DMS 273 (cell line): ENCODE results near the gene KLF7.

Source experiments
- DNase-seq: peaks from one replicate; lab custom pipeline; 2025; ENCODE audit not compliant: unreplicated experiment; lab: John Stamatoyannopoulos, UW

The KLF7 gene

DNA sequence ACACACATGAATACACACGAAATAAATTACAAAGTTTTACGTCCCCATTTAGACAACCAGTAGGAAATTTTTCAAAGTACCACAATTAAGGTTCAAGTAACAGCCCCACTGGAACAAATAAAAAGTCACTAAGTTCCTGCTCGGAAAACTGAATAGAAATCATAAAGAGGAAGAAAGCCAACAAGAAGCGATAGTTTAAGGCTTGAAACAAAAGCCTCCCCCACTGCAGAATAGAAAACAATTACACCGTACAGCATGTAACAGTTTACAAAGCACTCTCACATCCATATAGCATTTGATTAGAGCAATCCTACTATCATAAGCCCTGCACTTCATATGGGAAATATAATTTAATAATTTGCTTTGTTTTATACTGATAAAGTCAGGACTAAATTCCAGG lies 15.5 kb downstream of the KLF7 start:
- DNase-seq = no peak

DNA sequence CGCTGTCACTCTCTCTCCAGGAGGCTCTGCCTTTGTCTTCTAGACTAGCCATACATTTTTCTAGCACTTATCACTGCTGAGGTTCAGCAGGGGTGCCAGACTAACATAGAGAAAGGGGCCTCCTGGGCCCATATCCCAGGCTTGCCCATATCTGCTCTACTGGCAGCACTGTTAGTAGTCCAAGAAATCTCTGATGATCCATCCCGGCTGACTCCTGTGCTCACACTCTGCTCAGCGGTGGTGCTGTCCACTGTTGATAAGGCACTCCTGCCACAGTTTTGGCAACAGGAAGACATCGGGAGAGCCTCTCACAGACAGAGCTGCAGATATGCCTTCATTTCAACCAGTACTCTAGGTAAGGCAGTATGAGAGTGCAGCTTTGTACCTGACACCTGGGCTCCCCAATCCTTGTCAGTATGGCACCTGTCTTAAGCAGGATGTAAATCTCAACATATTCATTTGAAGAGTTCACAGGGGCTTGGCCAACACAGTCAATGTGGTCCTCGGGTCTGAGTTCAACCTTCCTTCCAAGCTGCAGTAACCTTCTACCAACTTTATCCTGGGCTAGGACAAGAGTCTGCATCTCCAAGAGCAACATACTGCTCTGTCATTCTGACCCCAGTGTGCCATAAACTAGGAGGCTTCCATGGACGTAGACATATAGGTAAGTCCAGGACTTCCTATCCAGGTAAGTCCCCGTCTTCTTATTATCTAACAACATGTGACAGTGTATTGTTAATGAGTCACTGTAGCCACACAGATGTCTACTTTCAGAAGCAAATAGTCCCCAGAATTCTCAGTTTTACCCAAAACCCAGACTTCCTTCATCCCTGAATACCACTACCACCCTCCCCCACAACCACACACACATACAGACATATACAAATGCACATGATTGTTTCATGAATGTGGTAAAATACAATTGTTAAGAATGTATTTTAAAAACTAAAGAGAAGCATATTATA lies 16.2 kb downstream of the KLF7 start:
- DNase-seq = no peak

DNA sequence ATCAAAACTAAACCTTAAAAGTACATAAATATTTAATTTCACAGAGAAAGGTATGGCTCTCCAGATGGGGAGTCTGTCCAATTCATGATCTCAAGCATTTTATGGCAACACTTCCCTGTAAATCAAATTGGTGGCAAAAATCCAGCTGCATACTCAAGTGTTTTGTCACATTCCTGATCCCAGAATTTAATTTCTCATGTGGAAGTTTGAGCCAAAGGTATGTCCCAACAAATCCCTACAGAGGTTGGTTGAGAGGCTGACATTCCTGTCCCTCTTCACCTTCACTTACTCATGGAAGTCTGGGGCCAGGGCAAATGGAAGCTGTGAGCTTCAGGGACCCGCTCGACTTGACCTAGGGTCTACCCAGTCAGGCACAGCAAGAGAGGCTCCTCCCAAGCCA lies 17.7 kb downstream of the KLF7 start:
- DNase-seq = peak; percentile 55

DNA sequence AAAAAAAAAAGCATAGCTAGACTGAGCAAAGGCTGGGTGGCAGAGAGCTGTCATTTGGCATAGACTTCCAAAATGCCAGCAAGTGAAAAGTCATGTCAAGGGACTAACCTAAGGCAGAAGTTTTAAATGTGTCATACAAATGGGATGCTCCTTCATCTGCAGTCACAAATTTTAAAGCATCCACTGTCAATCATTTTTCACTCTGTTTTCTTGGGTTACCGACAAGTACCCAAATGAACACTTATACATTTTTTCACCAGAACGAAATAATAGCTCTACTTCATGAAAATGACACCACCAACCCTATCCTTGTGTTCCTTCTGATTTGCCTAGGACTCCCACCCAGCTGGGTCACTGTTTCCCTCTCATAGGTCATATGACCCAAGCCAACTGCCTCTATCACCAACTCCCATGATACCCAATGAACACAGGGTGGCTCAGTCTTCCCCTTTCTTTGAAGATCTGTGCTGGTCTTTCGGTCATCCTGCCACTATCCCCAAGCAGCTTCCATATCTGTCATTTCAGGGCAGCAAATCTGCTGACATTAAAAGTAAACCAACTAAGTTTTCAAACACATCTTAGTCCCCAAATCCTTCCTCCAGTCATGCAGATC lies 21.5 kb downstream of the KLF7 start:
- DNase-seq = no peak

DNA sequence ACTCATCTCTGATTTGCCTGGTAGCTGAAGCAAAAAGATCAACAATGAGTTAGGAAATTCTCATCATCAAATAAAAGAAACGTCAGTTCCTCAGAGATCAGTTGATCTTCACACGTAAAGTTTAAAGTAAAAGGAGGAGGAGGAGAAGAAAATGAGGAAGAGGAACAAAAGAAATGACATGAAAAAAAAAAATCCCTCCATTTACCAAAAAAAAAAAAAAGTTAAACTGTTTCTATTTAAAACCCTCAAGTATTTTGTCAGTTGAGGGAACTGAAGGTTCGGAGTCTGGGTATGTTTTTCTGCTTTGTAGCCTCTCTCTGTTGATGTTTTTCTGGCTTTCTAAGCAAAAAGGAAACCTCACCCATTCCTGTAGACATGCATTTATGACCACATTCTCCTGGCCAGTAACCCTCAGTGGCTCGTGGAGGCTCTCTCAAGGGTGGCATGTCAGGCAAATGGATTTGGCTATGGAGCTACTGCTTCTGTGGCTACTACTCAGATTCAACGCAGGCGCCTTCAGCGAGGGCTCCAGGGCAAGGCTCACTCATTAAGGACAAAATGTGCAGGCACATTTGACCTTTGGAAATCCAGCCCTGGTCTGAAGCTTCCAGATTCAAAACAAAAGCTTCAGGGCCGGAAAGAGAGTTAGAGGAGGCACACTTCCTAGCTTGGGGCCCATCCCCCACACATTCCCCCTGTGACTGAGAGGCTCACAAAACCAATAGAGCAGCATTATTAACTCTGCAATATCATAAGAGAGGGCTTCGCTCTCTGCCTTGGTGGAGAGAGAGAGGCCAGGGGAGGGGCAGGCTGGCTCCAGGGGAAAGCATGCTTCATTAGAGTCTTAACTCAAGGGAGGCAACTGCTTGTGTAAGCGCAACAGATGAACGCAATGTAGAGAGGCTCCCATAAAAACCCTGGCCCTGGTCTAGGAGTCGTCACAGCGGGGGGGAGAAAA lies 22.3 kb downstream of the KLF7 start:
- DNase-seq = no peak

DNA sequence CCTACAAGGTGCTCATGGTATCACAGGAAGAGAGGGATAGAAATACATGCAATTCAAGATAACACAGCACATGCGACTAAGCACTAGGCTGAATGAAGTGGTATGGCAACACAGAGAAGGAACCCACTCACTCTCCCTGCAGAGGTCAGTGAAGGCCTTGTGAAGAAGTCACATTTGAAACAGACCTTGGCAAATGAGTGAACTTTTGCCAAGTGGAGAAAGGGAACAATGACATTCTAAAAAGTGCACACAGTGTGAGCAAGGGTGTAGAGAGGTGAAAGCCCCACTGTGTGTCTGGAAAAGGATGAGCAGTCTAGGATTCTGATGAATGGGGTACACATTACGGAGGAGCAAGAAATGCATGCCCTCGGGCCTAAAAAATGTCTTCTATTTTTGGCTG lies 23.3 kb downstream of the KLF7 start:
- peak; percentile 41 for DNase-seq

DNA sequence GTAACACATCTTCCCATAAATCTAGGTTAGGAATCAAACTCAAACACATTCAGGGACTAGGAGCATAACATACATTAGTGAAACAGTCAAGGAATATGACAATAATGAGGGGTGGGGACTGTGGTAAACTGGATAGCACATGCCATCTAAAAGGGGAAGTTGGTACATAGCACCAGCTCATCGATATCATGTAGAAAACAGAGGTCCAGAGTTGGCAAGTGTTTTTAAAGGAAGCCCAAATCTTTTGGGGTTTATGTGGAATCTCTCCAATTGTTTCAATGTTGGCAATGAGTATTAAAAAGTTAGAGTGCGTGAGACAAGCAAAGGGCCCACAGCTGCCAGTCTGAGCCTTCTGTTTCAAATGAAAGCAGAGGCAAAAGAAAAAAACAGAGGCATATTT lies 24.4 kb downstream of the KLF7 start:
- DNase-seq = no peak

DNA sequence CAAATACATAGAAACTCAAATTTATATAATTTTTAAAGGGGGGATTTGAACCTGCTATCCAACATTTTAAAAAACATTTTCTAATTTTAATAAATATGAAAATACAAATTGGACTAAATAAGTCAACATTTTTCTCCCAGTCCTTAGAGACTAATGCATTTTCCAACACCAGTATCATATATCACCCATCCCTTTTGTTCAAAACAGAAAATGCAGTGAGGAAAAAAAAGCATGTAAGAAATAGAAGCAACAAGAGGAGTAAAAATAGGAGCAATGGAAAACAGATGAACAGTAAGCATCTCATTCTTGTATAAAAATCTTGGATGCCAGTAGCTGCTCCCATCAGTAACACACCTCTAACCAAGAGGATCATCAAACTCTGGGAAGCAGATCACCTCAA lies 25.5 kb downstream of the KLF7 start:
- DNase-seq = no peak

DNA sequence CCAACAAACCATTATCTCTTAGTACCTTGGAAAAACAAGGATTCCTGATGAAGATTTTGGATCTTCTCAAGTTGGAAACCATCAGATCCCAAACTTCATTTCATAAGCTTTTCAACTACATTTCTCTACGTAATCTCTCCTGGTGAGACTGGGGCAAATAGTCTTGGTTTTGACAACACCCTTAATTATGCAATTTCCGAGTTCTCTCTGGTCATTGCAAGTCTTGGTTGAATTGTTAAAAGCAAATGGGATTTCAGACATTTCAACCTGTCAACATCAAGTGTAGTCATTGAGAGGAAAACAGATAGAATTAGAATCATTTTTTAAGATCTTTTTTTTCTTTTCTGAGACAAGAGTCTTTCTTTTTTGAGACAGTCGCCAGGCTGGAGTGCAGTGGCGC lies 26.2 kb downstream of the KLF7 start:
- DNase-seq = no peak

DNA sequence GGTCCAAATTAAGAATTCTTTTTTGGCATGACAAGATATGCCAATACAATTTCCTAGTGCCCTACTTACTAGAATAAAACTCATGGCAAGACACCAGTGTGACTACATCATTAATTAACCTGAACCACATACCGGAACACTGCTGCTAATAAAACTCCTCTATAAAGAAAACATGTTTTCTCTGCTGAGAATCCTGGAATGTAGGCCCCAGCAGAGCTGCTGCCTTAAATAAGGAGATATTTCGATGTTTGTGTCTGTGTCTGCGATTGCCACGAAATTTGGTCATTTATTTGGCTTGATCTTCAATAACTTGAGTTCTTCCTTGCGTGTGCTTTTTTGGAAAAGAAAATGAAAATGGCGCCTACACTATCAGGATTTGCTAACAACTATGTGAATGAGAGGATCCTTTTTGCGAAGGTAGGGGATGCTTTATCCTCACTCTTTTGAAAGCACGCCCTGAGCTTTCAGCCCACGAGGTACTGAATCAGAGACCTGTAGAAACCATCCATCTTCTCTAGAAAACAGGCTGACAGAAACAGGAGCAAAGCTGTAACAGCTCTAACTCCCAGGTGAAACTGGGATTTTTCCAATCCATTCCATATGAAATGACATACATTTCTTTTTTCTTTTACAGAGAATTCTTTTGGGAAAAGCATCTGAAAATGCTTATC lies 27.0 kb downstream of the KLF7 start:
- no peak for DNase-seq

DNA sequence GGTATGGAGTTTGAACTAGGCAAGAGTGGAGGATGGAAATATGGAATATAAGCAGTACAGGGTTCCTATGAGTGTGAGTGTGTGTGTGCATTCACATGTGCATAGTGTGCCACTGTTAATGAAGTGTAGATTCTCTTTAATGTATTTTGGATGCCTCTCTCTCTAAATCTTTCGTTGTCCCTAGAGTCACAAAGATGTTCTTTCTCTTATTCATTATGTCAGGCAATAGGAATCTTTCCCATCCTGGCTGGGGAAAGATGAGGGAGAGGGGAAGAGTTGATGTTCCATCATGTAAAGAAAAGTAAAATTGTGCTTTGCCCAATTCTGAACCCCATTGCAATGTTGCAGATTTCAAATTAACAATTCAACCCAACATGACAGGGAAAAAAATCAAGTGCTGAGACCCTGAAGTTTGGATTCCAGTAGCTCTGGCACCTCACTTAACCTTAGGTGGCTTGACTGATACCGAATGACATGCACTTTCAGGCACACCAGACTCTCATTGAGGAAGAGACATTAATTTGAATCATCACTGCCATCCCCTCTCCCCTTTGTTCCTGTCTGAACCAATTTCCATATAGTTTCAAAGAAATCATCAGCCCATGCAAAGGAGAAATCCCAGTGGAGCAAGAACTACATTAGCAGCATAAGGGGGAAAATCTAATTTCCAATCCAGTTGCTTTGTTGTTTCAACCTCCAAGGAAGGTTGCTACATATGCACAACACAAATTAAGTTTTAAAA lies 28.0 kb downstream of the KLF7 start:
- DNase-seq = no peak

DNA sequence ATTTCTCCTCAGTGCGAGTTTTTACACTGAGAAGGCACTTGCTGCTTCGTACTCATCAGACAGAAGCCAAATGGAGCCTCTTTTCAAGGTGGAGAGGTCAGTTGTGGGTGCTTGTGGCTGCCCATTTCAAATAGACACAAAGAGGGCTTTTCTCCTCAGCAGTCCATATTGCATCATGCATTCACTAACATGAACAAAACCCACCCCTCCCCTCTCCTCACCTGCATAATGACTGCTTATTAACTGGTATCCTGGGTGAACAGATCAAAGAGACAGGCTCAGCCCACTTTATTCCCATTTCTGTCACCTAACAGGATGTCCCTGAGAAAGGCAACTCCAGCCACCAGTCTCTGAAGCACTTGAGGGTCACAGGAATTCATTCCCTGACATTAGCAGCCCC lies 28.9 kb downstream of the KLF7 start:
- DNase-seq = no peak

DNA sequence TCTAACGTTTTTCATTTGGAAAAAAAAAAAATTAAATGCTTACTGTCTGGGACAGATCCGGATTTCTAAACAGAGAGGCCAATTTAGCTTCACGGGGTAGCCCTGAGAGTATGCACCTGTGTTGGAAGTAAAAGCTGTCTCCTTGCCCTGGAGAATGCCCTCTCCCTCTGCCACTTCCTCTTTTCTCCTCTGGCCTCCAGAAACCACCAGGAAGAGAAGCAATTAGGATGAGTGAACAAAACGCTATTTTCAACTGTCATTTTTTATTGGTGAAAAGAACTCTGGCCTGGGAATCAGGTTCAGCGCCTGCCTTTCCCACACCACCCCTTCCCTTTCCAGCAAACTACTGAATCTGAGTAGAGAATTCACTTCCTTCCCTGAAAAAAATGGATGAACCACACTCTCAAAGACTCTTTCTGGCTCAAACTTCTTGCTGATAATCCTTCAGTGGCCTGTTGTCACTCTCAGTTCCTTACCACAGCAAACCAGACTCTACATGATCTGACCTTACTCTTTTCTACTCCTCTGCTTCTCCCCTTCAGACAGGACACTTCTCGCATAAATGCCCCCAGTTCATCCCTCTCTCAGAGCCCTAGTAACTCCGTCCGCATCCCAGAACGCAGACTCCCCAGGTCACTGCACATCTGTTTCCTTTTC lies 29.8 kb downstream of the KLF7 start:
- no peak for DNase-seq

DNA sequence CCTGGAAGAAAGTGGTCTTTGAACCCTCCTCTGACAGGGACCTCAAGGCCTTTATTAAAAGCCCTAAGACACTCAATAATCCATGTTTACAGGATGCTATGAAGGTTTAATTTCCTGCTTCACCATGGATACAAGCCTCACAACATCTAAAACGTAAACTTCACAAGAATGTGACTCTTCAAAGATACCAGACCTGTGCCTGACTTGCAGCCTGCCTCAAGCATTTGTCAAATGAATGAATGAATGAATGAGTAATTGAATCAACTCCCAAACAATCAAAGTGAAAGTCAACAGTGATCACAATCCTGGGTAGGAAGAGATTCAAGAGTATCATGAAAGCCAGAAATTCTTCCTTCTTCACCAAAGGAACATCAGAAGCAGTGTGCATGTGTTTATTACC lies 30.4 kb downstream of the KLF7 start:
- no peak for DNase-seq

DNA sequence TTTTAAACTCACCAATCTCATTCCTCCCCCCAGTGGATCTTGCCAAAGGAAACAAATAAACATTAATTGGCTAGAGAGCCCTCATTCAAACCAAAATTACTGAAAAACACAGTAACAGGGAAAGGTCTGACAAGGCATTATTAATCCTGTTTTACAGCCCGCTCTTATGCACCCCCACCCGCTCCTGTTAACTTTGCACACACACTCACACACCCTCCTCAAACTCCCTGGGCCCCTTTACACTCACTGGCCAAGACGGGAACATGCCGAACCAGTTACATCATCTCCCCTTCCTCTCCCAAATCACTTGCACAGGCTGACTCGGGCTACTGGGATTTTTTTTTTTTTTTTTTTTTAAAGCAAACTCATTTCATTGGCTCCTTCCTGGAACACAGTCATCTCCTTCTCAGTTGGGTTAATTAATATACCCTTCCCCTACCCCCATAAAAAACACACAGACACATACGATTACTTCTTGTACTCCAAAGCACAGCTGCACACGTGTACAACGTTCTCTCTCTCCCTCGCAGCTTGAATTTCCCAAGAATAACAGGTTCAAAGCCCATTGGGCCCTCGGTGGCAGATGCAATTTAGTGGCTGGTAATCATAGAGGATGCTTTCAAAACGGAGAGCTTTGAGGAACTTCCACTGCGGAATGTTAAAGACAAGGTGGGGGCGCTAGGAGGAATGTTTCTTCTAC lies 31.8 kb downstream of the KLF7 start:
- peak; percentile 93 for DNase-seq

DNA sequence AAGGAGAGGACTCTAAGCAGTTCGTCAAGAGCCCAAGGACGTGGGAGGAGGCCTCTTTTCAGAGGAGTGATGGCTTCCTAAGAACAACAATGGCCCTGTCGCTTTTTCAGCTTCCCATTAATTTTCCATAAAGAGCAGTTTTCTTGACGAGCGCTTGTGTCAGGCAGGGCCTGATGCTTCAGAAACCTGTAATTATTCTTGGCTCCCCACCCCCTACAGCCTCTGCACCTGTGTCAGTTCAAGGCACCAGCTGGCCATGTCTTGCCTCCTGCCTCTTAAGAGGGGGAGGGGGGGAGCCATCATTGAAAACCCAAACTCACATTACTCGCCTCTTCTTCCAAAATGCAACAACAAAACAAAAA lies 32.3 kb downstream of the KLF7 start:
- peak; percentile 92 for DNase-seq

DNA sequence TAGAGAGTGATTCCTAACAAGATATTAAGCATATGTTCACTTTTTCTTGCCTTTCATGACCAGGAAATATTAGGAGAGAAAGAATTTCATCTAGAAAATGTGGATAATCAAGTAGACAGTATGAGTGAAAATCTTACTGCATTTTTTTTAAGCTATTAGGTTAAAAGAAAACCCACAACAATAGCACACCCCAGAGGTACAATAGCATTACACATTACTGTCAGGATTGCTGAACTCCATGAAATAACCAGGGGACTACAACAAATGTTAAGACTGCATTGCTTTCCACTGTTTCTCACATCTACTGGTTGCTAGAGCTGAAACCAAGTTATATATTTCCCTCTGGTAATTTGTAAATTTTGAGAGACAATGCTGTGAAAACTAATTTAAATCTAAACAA lies 33.7 kb downstream of the KLF7 start:
- no peak for DNase-seq

DNA sequence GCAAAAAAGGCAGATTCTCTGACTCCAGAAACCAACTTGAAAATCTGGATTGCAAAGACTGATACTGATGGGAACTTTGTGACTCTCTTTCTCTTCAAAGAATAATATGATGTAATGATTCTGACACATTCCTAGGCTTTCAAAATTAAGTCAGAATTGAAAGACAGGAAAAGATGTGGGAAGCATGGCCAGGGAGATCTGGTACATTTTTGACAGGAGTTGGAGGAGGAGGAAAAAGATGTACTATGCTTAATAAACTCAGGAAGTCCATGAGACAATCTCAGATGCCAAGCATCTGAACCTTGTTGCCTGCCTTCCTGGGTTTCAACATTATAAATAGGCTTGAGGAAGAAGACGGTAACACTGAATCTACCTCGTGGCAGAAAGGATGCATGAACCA lies 34.2 kb downstream of the KLF7 start:
- DNase-seq = no peak

DNA sequence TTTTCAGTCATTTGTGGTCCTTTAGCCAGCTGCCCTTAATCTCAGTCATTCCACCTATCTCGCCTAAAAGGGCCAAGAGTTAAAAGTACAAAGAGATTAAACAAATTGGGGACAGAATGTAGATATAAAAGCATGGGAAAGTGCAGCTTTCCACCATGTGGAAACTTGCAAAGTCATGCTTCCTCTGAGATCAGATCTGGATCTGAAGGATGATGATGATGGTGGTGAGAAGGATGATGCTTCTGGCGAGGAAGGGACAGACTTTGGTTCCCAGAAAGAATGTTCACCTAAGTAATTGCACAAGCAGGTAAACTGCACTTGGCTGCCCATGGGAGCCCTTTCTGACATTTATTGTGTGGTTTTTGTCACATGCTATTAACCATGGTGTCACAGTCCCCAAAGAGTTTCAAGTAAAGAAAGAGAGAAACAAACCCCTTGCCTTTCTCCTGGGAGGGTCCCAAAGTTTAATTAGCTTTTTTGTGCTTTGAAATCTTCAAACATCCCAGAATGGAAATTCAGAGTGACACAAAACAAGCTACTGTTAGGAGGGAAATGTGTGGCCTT lies 34.7 kb downstream of the KLF7 start:
- no peak for DNase-seq
